ENCODE results near the gene CACNA1C. TPM values are rescaled to one million over a fixed set of nuclear protein-coding genes. Genes with fewer than 3 reads are reported as not detected.
A peak's percentile ranks its signal among the peaks of the same experiment; 100 is the strongest.

The CACNA1C gene
- total RNA-seq, 4 donors from 2014 or later = 1.5 to 13.5 (median 2.1) TPM

DNA sequence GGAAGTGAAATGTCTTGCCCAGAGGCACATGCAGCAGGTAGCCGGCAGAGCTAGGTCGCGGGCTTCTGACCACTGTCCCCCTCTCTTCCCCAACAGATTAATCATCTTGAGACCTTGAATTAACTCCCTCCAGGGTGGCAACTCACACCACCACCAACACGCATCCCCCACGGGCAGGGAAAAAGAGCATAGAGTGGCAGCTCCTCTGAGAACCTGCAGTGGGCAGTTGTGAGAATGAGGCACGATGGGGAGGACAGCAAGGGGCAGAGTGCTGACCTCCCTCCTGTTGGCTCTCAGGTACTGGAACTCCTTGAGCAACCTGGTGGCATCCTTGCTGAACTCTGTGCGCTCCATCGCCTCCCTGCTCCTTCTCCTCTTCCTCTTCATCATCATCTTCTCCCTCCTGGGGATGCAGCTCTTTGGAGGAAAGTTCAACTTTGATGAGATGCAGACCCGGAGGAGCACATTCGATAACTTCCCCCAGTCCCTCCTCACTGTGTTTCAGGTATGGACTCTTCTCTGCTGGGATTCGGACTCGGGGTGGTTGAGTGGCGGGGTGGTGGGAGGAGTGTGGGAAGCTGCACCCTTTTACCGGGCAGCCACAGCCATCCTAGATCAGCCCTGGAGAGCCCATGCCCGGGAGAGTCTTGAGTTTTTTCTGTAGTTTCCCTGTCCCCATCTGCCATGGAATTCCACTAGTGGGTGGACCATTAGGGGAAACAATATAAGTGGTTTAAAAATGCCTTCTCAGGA is 528.7 kb downstream of the CACNA1C start:
- TF ChIP-seq, protein P1, sequence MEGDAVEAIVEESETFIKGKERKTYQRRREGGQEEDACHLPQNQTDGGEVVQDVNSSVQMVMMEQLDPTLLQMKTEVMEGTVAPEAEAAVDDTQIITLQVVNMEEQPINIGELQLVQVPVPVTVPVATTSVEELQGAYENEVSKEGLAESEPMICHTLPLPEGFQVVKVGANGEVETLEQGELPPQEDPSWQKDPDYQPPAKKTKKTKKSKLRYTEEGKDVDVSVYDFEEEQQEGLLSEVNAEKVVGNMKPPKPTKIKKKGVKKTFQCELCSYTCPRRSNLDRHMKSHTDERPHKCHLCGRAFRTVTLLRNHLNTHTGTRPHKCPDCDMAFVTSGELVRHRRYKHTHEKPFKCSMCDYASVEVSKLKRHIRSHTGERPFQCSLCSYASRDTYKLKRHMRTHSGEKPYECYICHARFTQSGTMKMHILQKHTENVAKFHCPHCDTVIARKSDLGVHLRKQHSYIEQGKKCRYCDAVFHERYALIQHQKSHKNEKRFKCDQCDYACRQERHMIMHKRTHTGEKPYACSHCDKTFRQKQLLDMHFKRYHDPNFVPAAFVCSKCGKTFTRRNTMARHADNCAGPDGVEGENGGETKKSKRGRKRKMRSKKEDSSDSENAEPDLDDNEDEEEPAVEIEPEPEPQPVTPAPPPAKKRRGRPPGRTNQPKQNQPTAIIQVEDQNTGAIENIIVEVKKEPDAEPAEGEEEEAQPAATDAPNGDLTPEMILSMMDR (IDR thresholded peaks at IDR 0.05) = no peak
- no peak for TF ChIP-seq POLR2A (IDR thresholded peaks at IDR 0.05)
- Histone ChIP-seq H3K9me3 (no peaks in the 10 kb centered on the region), H3K4me3 (no peak overlapping the region), H3K27ac (no peak overlapping the region), H3K4me1 (peaks cover 0 to 17% (median 6%) of the 10 kb centered on the region in 3 donors), H3K27me3 (peaks cover 0 to 42% (median 0%) of the 10 kb centered on the region in 4 donors), H3K36me3 (no peaks in the 10 kb centered on the region)
- DNase-seq = no peak
- intact Hi-C loops (cut with DNase I) = loop anchor here (5.0 kb wide), 1 partner anchor 529 kb away; the partner anchor contains the start of gene CACNA1C
- WGBS, 2 donors = 74 to 84% methylated on average over 10 to 11 of the region's 15 CpGs

DNA sequence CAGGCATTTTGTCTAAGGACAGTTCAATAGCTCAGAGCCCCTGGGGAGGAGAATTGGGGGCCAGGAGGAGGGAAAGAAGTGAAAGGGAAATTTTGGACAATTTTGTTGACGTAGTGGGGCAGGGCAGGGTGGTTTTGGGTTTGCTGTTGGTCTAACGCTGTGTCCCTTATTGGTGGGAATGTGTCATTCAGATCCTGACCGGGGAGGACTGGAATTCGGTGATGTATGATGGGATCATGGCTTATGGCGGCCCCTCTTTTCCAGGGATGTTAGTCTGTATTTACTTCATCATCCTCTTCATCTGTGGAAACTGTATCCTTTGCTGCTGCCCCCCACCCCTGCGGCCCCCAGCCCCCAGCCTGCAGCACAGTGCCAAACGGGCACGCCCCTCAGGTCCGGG is 529.8 kb downstream of the CACNA1C start:
- no peak for DNase-seq
- Histone ChIP-seq H3K4me3 (peak overlapping the region in 1 of 4 donors; percentile 41), H3K9me3 (no peaks in the 10 kb centered on the region), H3K27me3 (peaks cover 0 to 46% (median 0%) of the 10 kb centered on the region in 4 donors), H3K36me3 (no peaks in the 10 kb centered on the region), H3K27ac (no peak overlapping the region), H3K4me1 (peaks cover 0 to 17% (median 6%) of the 10 kb centered on the region in 3 donors)
- intact Hi-C loops (cut with DNase I) = loop anchor here (5.0 kb wide), 1 partner anchor 530 kb away; the partner anchor contains the start of gene CACNA1C
- 65 to 66% methylated on average over 5 of the region's 9 CpGs for WGBS, 2 donors
- no peak for TF ChIP-seq POLR2A (IDR thresholded peaks at IDR 0.05)
- TF ChIP-seq, protein P1 (IDR thresholded peaks at IDR 0.05) = no peak

DNA sequence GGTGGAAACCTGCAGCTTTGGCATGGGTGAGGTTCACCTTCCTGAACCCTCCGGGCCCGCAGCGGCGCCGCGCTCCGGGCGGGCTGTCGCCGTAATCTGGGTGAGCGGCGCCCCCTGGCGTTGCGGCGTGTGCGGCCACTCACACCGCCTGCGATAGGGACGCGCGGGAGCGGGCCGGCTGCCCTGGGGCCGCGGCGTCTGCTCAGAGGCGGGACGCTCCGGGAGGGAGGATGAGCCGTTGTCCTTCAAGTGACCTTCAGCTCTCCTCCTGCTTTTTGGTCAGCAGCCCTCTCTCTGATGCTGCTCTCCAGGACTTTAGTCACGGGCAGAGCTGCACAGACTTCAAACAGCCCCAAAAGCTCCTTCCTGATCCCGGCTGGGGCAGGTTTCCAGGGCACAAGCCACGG is 530.3 kb downstream of the CACNA1C start:
- peaks cover 0 to 46% (median 0%) of the 10 kb centered on the region in 4 donors for H3K27me3 ChIP-seq
- no peak for TF ChIP-seq POLR2A (IDR thresholded peaks at IDR 0.05)
- TF ChIP-seq, protein P1 (IDR thresholded peaks at IDR 0.05) = peak; percentile 42 to 92 (median 84)
- peak overlapping the region in 1 of 4 donors; percentile 41 for H3K4me3 ChIP-seq
- H3K4me1 ChIP-seq = peaks cover 0 to 17% (median 6%) of the 10 kb centered on the region in 3 donors
- no peak overlapping the region for H3K27ac ChIP-seq
- no peak for DNase-seq
- H3K36me3 ChIP-seq = no peaks in the 10 kb centered on the region
- H3K9me3 ChIP-seq = no peaks in the 10 kb centered on the region
- 0% methylated on average over 1 of the region's 33 CpGs; no CpG with 5 or more reads in 1 of the 2 donors for WGBS, 2 donors
- intact Hi-C loops (cut with DNase I) = loop anchor here (5.0 kb wide), 1 partner anchor 531 kb away; the partner anchor contains the start of gene CACNA1C

DNA sequence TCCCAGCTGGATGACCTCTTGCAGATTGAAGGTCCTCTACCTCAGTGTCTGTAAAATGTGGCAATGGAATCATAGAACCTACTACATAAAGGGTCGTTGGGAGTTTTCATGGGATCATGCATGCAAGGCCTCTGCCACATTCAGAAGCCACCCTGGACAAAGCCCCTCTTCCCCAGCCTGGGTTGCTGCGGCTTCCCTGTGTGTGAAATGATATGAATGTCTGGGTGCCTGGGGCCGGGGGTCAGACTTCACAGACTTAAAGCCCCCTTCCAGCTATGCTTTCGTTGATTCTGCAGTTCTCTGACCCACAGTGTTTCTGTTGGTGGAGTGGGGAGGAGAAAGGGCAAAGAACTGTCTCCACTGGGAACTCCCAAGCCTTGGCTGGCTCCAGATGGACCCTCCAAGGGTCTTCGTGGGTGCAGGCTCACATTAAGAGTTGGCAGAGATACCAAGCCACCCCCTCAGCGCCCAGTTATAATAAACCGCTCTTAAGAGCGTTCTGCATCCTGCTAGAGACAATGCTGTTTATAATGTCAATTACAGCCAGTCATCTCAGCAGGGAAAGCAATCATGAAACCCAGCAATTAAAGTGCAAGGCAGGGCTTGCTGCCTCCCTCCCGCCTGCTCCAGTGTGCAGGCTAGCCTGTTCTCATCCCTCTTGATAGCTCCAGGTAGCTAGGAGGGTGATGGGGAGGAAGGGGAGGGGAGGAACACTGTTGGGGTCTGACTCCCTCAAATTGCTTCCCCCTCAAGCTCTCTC is 531.0 kb downstream of the CACNA1C start:
- WGBS, 2 donors = 35 to 46% methylated on average over 4 to 5 of the region's 9 CpGs
- intact Hi-C loops (cut with DNase I) = loop anchor here (5.0 kb wide), 1 partner anchor 532 kb away; the partner anchor contains the start of gene CACNA1C
- no peak overlapping the region for H3K27ac ChIP-seq

More for the DNA sequence above, 531.0 kb downstream of the CACNA1C start:
- peaks cover 0 to 17% (median 6%) of the 10 kb centered on the region in 3 donors for H3K4me1 ChIP-seq
- no peaks in the 10 kb centered on the region for H3K9me3 ChIP-seq
- DNase-seq = no peak
- peaks cover 0 to 46% (median 0%) of the 10 kb centered on the region in 4 donors for H3K27me3 ChIP-seq
- H3K36me3 ChIP-seq = no peaks in the 10 kb centered on the region
- no peak overlapping the region for H3K4me3 ChIP-seq
- TF ChIP-seq, protein P1 (IDR thresholded peaks at IDR 0.05) = no peak
- no peak for TF ChIP-seq POLR2A (IDR thresholded peaks at IDR 0.05)

Data from esophagus squamous epithelium (tissue), 5 donors.